ENCODE measurements around the gene AP1M1.
"Not testable (repeated sequence)": the region's sequence is repeated elsewhere in the genome, so short reads cannot be mapped to it uniquely, and the experiment has no call there.

The AP1M1 gene

GRCh38 chr19:16284505-16284904 lies 86.8 kb downstream of the AP1M1 start:
- Histone ChIP-seq H3F3A (ENCODE audit: insufficient read depth) (no peaks in the 10 kb centered on the region), H4K20me1 (ENCODE audit: low read depth, low read length) (no peaks in the 10 kb centered on the region), H3K36me3 (ENCODE audit: low read length) (no peaks in the 10 kb centered on the region), H2AFZ (ENCODE audit: low read depth, low read length, severe bottlenecking) (no peak overlapping the region), H3K79me2 (ENCODE audit: insufficient read depth, low read length) (no peaks in the 10 kb centered on the region), H3K4me3 (ENCODE audit: insufficient read depth, low read length, poor library complexity, severe bottlenecking) (no peak overlapping the region), H3K9me2 (replicated peaks; ENCODE audit: insufficient read depth, low read length) (no peaks in the 10 kb centered on the region), H3K9ac (ENCODE audit: low read length) (no peak overlapping the region), H3K9me3 (ENCODE audit: insufficient read depth, low read length) (no peaks in the 10 kb centered on the region), H3K27ac (ENCODE audit: low read depth, low read length) (no peak overlapping the region), H3K27me3 (ENCODE audit: low read length) (no peaks in the 10 kb centered on the region), H3K4me2 (ENCODE audit: low read depth, low read length, poor library complexity, severe bottlenecking) (no peak overlapping the region)
- no peak for TF ChIP-seq EZH2phosphoT487 (conservative IDR thresholded peaks at IDR 0.05; ENCODE audit: low read length)
- TF ChIP-seq, protein P1, sequence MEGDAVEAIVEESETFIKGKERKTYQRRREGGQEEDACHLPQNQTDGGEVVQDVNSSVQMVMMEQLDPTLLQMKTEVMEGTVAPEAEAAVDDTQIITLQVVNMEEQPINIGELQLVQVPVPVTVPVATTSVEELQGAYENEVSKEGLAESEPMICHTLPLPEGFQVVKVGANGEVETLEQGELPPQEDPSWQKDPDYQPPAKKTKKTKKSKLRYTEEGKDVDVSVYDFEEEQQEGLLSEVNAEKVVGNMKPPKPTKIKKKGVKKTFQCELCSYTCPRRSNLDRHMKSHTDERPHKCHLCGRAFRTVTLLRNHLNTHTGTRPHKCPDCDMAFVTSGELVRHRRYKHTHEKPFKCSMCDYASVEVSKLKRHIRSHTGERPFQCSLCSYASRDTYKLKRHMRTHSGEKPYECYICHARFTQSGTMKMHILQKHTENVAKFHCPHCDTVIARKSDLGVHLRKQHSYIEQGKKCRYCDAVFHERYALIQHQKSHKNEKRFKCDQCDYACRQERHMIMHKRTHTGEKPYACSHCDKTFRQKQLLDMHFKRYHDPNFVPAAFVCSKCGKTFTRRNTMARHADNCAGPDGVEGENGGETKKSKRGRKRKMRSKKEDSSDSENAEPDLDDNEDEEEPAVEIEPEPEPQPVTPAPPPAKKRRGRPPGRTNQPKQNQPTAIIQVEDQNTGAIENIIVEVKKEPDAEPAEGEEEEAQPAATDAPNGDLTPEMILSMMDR (IDR thresholded peaks at IDR 0.05; ENCODE audit: insufficient read depth, low read length, poor library complexity, severe bottlenecking) = no peak

GRCh38 chr19:16285079-16285478 lies 87.4 kb downstream of the AP1M1 start:
- not testable (repeated sequence) for H3K9me3 ChIP-seq (ENCODE audit: insufficient read depth, low read length); H2AFZ ChIP-seq (ENCODE audit: low read depth, low read length, severe bottlenecking); H3K4me3 ChIP-seq (ENCODE audit: insufficient read depth, low read length, poor library complexity, severe bottlenecking); H3K79me2 ChIP-seq (ENCODE audit: insufficient read depth, low read length); H3K36me3 ChIP-seq (ENCODE audit: low read length); H3F3A ChIP-seq (ENCODE audit: insufficient read depth); H4K20me1 ChIP-seq (ENCODE audit: low read depth, low read length); H3K9me2 ChIP-seq (replicated peaks; ENCODE audit: insufficient read depth, low read length); H3K27ac ChIP-seq (ENCODE audit: low read depth, low read length); H3K9ac ChIP-seq (ENCODE audit: low read length); H3K4me2 ChIP-seq (ENCODE audit: low read depth, low read length, poor library complexity, severe bottlenecking); H3K27me3 ChIP-seq (ENCODE audit: low read length)

- TF ChIP-seq, protein P1 (IDR thresholded peaks at IDR 0.05; ENCODE audit: insufficient read depth, low read length, poor library complexity, severe bottlenecking) = no peak
- no peak for TF ChIP-seq EZH2phosphoT487 (conservative IDR thresholded peaks at IDR 0.05; ENCODE audit: low read length)
- Histone ChIP-seq H3K9ac (ENCODE audit: low read length) (no peak overlapping the region), H3K27me3 (ENCODE audit: low read length) (no peaks in the 10 kb centered on the region), H3K27ac (ENCODE audit: low read depth, low read length) (no peak overlapping the region), H2AFZ (ENCODE audit: low read depth, low read length, severe bottlenecking) (no peak overlapping the region), H4K20me1 (ENCODE audit: low read depth, low read length) (no peaks in the 10 kb centered on the region), H3K4me2 (ENCODE audit: low read depth, low read length, poor library complexity, severe bottlenecking) (no peak overlapping the region), H3K9me2 (replicated peaks; ENCODE audit: insufficient read depth, low read length) (no peaks in the 10 kb centered on the region), H3F3A (ENCODE audit: insufficient read depth) (no peaks in the 10 kb centered on the region), H3K79me2 (ENCODE audit: insufficient read depth, low read length) (no peaks in the 10 kb centered on the region), H3K9me3 (ENCODE audit: insufficient read depth, low read length) (no peaks in the 10 kb centered on the region), H3K4me3 (ENCODE audit: insufficient read depth, low read length, poor library complexity, severe bottlenecking) (no peak overlapping the region), H3K36me3 (ENCODE audit: low read length) (no peaks in the 10 kb centered on the region)
Observed at GRCh38 chr19:16285769-16286498, 88.2 kb downstream of the AP1M1 start.

DNA sequence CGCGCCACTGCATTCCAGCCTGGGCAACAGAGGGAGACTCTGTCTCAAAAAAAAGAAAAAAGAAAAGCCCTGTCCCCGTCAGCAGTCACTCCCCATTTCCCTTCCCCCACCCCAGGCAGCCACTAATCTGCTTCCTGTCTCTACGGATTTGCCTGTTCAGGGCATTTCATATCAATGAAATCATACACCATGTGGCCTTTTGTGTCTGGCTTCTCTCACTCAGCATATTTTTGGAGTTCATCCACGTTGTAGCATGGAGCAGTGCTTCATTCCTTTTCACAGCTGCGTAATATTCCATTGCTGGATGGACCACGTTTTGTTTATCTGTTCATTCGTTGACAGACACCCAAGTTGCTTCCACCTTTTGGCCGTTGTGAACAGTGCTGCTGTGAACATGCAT lies 90.8 kb downstream of the AP1M1 start:
- no peak for TF ChIP-seq EZH2phosphoT487 (conservative IDR thresholded peaks at IDR 0.05; ENCODE audit: low read length)
- TF ChIP-seq, protein P1 (IDR thresholded peaks at IDR 0.05; ENCODE audit: insufficient read depth, low read length, poor library complexity, severe bottlenecking) = no peak
- Histone ChIP-seq H3K4me2 (ENCODE audit: low read depth, low read length, poor library complexity, severe bottlenecking) (no peak overlapping the region), H3K9me2 (replicated peaks; ENCODE audit: insufficient read depth, low read length) (no peaks in the 10 kb centered on the region), H3F3A (ENCODE audit: insufficient read depth) (no peaks in the 10 kb centered on the region), H3K9me3 (ENCODE audit: insufficient read depth, low read length) (no peaks in the 10 kb centered on the region), H3K27ac (ENCODE audit: low read depth, low read length) (no peak overlapping the region), H3K4me3 (ENCODE audit: insufficient read depth, low read length, poor library complexity, severe bottlenecking) (no peak overlapping the region), H4K20me1 (ENCODE audit: low read depth, low read length) (no peaks in the 10 kb centered on the region), H2AFZ (ENCODE audit: low read depth, low read length, severe bottlenecking) (no peak overlapping the region), H3K79me2 (ENCODE audit: insufficient read depth, low read length) (no peaks in the 10 kb centered on the region), H3K36me3 (ENCODE audit: low read length) (no peaks in the 10 kb centered on the region), H3K9ac (ENCODE audit: low read length) (no peak overlapping the region), H3K27me3 (ENCODE audit: low read length) (no peaks in the 10 kb centered on the region)

All from SU-DHL-6 (cell line).